Omental fat pad (tissue), 4 donors: Measurements from ENCODE around the gene KDM4C. TPM values are rescaled to one million over a fixed set of nuclear protein-coding genes. Genes with fewer than 3 reads are reported as not detected.

Experiments
- ATAC-seq: fragments of 150-250 bp; one replicate; pipeline ENCODE4 v1.9.1; 2016; ENCODE audit warnings: mild to moderate bottlenecking, moderate library complexity; ENCODE audit not compliant: low FRiP score
- DNase-seq: peaks from one replicate; pipeline ENCODE4 v3.0.0-alpha.2; 2019; ENCODE audit warnings: low spot score
- CTCF ChIP-seq, 3 donors: fragments of 450-650 bp; IDR thresholded peaks; one replicate each; pipeline ENCODE4 v1.5.1; 2016 to 2017; ENCODE audit warnings: antibody characterized with exemption in 3 of 3, mild to moderate bottlenecking in 3 of 3, moderate library complexity in 2 of 3
- total RNA-seq, 4 donors: library from RNA; depleted of rRNA; stranded (reverse); fragments of >200 nt; gene quantifications; one replicate each; pipeline ENCODE4 v1.1.0, GENCODE V29; 2016

KDM4C gene
- total RNA-seq, 4 donors from 2014 or later, result 24.9 to 37.0 (median 32.0) TPM

GRCh38 chr9:7137040-7137439 lies 379.3 kb downstream of the KDM4C start:
- DNase-seq (no peak), ATAC-seq (no peak)
- TF ChIP-seq CTCF (IDR thresholded peaks at IDR 0.05), result no peak

- no peak for TF ChIP-seq CTCF (IDR thresholded peaks at IDR 0.05)
- ATAC-seq, result no peak
- DNase-seq, result no peak
Measured at GRCh38 chr9:7137571-7137970, 379.8 kb downstream of the KDM4C start.

- ATAC-seq, result no peak
- no peak for TF ChIP-seq CTCF (IDR thresholded peaks at IDR 0.05)
- no peak for DNase-seq
Measured at GRCh38 chr9:7139886-7140285, 382.1 kb downstream of the KDM4C start.

- ATAC-seq (no peak), DNase-seq (no peak)
- TF ChIP-seq CTCF (IDR thresholded peaks at IDR 0.05), result no peak
Measured at GRCh38 chr9:7140401-7140800, 382.6 kb downstream of the KDM4C start.

GRCh38 chr9:7143645-7144200 lies 385.9 kb downstream of the KDM4C start:
- DNase-seq (no peak), ATAC-seq (no peak)
- TF ChIP-seq CTCF (IDR thresholded peaks at IDR 0.05), result no peak

GRCh38 chr9:7144265-7145046 lies 386.7 kb downstream of the KDM4C start:
- TF ChIP-seq CTCF (IDR thresholded peaks at IDR 0.05), result no peak
- DNase-seq (no peak), ATAC-seq (no peak)
